IPS-18a (cell line): ENCODE results near the gene FCN1.
"Not testable (repeated sequence)": the region's sequence is repeated elsewhere in the genome, so short reads cannot be mapped to it uniquely, and the experiment has no call there.

Source experiments
- H3K27ac ChIP-seq: one replicate; pipeline ENCODE4 v1.5.1; 2013; ENCODE audit warnings: low read length
- H3K27me3 ChIP-seq: one replicate; pipeline ENCODE4 v1.6.1; 2013; ENCODE audit warnings: mild to moderate bottlenecking, low read length; ENCODE audit not compliant: control insufficient read depth, insufficient read depth
- H3K36me3 ChIP-seq: one replicate; pipeline ENCODE4 v1.6.1; 2013; ENCODE audit warnings: low read depth, low read length; ENCODE audit not compliant: control insufficient read depth
- H3K4me1 ChIP-seq: one replicate; pipeline ENCODE4 v1.6.1; 2013; ENCODE audit warnings: low read depth, low read length; ENCODE audit not compliant: control insufficient read depth
- H3K4me3 ChIP-seq: one replicate; pipeline ENCODE4 v1.5.1; 2013; ENCODE audit warnings: low read length
- H3K9ac ChIP-seq: one replicate; pipeline ENCODE4 v1.6.1; 2013; ENCODE audit warnings: mild to moderate bottlenecking, low read length, moderate library complexity
- H3K9me3 ChIP-seq: one replicate; pipeline ENCODE4 v1.6.1; 2013; ENCODE audit warnings: low read depth, low read length; ENCODE audit not compliant: control insufficient read depth

FCN1 gene

DNA sequence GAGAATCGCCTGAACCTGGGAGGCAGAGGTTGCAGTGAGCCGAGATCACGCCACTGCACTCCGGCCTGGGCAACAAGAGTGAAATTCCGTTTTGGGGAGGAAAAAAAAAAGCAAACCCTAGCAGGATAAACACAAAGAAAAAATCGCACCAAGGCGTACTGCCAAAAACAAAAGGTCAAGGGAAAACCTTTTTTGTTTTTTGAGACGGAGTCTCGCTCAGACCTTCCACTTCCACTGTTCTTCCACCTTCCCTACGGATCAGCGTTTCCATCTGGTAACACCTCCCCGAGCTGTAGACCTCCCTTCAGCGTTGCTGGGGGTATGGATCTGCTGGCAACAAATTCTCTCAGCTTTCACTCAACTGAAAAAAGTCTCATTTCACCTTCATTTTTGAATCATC lies 57.2 kb downstream of the FCN1 start:
- no peak overlapping the region for H3K27ac ChIP-seq
- no peak overlapping the region for H3K4me3 ChIP-seq
- H3K4me1 ChIP-seq, result no peaks in the 10 kb centered on the region
- H3K9ac ChIP-seq, result no peak overlapping the region
- H3K27me3 ChIP-seq, result no peaks in the 10 kb centered on the region
- H3K36me3 ChIP-seq, result no peaks in the 10 kb centered on the region
- H3K9me3 ChIP-seq, result no peaks in the 10 kb centered on the region

DNA sequence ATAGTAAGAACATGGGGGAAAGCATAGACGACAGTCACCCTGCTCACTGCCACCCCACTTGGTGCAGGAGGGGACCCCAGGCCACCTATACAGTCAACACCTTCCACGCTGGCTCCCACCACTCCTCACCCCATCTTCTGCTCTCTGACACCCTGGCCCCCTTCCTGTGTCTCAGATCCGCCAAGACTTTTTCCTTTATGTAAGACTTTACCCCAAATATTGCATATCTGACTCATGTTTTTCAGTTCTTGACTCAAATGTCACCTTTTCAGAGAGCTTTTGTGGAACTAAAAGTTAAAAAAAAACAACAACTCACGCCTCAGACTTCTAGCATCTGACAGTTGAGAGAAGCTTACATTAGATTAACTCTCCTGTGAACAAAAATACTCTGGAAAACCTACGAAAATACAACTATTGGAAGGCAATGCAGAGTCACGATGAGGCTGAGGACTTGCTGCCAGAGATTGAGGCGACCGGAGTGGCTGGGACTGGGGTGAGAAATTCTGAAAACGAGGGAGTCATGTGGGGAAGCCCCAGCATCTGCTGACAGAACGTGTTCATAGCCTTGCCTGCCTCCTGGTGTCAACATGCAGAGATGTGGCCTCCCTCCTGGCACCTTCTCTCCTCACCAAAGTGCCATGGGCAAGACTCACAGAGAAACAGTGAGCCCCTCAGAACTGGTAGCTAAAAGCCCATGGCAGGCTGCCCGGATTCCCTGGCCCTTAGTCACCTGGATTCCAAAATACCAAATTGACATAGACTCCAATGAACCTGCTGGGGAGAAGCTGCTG lies 59.5 kb downstream of the FCN1 start:
- H3K4me1 ChIP-seq, result no peaks in the 10 kb centered on the region
- no peaks in the 10 kb centered on the region for H3K9me3 ChIP-seq
- H3K27ac ChIP-seq, result no peak overlapping the region
- H3K36me3 ChIP-seq, result no peaks in the 10 kb centered on the region
- H3K9ac ChIP-seq, result no peak overlapping the region
- H3K4me3 ChIP-seq, result no peak overlapping the region
- no peaks in the 10 kb centered on the region for H3K27me3 ChIP-seq

DNA sequence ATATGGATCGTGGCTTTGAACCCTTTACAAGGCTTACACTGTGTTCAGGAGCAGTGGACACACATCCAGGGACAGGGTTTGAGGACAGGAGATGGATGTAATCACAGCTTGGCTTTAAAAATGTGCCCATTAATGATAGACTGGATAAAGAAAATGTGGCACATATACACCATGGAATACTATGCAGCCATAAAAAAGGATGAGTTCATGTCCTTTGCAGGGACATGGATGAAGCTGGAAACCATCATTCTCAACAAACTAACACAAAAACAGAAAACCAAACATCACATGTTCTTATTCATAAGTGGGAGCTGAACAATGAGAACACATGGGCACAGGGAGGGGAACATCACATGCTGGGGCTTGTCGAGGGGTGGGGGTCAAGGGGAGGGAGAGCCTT lies 60.3 kb downstream of the FCN1 start:
- not testable (repeated sequence) for H3K27ac ChIP-seq, H3K4me3 ChIP-seq, H3K27me3 ChIP-seq, H3K4me1 ChIP-seq, H3K36me3 ChIP-seq, H3K9me3 ChIP-seq, H3K9ac ChIP-seq

DNA sequence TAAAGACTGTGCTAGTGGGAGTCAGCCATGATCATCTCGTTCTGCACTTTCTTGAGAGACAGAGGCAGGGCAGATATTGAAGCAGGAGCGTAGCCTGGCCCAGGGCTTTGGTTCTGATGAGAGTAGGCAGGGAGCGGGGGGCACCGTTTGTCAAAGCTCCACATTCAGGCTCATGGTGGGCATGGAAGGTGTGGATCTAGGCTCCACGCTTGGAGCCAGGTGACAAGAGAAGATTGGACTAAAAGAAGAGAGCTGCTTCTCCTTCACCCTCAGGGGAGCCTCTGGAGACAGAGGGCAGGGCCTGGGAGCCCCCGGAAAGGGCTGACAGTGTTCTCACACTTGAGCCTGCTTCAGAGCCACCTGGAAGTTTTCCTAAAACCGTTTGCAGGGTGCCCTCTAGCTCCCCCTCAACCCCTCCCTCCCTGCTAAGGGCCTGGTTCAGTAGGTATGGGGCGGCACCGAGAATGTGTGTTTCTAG lies 61.8 kb downstream of the FCN1 start:
- H3K4me3 ChIP-seq, result no peak overlapping the region
- no peak overlapping the region for H3K9ac ChIP-seq

More for the DNA sequence above, 61.8 kb downstream of the FCN1 start:
- Histone ChIP-seq H3K9me3 (no peaks in the 10 kb centered on the region), H3K36me3 (no peaks in the 10 kb centered on the region), H3K27ac (no peak overlapping the region), H3K4me1 (no peaks in the 10 kb centered on the region), H3K27me3 (no peaks in the 10 kb centered on the region)
